Measurements from ENCODE around the gene EYS. TPM values are rescaled to one million over a fixed set of nuclear protein-coding genes. Genes with fewer than 3 reads are reported as not detected.
"Not testable (repeated sequence)": the region's sequence is repeated elsewhere in the genome, so short reads cannot be mapped to it uniquely, and the experiment has no call there.

The EYS gene
- total RNA-seq, 1 donor from 2014 or later: not detected

DNA sequence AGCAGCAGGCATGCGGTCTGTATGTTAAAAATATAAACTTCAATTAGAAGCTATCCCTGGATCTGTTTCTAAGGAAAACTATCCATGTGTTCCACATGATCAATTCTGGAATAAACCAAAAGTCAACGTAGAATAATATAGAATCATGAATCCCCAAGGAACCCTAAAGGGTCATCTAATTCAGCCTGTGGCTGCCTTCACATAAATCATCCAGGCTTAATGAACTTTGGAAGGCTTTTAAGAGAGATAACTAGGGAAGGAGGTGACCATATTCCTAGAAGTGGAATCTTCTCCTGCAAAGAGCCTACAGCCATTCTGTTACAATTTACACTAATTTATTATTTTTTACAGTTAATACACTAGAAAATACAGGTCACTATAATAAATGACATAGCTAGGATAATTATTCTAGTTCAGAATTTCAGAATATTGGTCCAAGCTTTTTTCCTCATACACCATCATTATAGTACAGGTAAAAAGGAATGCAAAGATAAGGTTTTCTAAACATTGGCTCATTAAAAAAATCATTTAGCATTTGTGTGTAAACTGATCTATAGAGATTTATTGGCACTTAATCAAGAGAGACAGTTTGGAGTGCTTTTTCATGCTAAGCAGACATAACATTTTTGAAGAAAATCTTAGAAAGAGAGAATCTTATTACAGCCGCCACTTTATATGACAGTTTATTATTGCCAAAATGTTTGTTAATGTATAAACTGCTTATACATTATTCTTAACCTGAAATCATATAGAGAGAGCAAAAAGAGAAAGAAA lies 1220.3 kb downstream of the EYS start:
- intact Hi-C loops (cut with micrococcal nuclease): no loop called here

DNA sequence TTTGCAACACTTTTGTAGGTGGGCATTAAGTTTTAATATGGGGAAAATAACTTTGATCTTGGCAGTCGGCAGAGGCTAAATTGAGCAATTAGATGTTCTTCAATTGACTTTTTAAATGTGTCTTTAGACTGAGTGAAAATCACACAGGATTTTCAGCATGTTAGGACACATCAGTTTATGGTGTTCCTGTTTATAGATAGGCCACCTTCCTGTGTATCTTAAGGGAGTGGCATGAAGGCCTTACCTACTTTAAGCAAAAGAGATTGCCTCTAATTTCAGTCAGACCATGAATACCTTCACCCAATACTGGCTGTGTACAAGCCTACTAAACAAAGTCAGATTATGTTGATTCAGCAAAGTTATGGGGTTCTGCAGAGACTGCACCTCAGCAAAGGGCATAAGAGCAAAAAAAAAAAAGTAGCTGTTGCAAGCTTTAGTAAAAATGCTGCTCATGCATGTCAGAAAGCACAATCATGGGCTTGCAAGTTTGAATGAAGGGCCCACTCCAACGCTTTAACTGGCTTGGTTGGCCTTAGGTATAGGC lies 1223.0 kb downstream of the EYS start:
- intact Hi-C loops (cut with micrococcal nuclease): no loop called here

DNA sequence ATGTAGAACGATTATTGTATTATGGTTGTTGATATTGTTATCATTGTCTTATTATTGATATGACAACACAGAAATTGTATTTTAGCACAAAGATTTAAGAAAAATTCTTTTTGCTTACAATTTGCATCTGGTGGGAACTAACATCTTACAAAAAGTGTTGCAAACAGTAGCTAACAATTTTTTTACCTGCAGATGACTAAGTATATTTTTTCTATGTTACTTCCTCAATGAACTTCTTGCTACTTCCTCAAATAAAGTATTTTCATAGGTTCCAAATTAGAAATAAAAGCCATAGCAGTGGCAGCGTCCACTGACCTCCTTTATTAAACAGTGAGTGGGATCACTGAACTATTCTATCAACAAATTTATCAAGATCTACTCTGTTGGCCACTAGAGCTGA lies 1224.4 kb downstream of the EYS start:
- intact Hi-C loops (cut with micrococcal nuclease): no loop called here

DNA sequence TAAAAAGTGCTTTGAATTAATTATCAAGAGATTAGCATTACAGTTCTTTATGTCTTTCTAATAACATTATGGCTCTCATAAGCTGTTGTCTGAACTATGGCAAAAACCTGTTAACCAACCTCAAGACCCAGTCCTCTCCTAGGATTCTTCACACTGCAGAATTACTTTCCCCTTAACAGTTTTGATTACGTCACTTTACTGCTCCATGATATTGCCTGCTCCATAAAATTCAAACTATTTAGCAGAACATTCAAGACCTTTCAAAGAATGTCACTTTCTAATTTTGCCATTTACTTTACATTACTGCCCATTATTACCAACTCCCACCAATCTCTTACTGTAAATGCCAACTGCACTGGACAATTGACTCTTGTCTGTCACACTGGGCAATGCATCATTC lies 1227.9 kb downstream of the EYS start:
- intact Hi-C loops (cut with micrococcal nuclease): no loop called here

DNA sequence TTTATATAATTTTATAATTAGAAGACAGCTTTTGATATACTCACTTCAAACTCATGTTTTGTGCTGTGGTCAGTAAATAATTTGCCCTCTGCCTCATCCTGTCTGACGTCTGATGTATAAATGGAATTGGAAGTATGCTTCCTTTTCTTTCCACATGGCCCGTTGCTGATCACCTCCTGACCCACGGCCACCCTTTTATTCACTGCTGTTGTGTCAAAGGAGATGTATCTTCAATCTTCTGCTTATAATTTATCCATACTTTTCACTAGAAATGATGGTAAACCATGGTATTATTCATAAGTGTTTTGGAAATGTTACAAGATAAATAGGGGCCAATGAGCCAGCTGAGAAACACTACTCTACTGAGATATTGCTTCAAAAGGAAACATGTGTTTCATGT lies 1229.6 kb downstream of the EYS start:
- intact Hi-C loops (cut with micrococcal nuclease): no loop called here

DNA sequence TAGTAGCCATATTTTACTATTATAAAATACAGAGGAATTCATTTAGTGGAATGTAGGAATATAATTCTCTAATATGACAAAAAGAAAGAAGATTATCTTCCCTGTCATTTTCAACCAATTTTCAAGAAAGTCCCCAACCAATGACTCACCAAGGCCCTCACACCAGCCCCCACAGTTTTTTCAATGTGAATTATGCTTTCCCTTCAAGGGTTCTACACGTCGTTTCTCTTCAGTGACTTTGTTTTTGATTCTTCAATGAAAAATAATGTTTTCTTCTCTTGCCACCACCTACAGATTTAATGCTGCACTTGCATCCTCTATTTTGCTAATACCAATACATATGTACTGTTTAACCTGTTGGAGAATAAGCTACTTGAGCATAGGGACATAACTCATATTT lies 1230.1 kb downstream of the EYS start:
- intact Hi-C loops (cut with micrococcal nuclease): no loop called here

DNA sequence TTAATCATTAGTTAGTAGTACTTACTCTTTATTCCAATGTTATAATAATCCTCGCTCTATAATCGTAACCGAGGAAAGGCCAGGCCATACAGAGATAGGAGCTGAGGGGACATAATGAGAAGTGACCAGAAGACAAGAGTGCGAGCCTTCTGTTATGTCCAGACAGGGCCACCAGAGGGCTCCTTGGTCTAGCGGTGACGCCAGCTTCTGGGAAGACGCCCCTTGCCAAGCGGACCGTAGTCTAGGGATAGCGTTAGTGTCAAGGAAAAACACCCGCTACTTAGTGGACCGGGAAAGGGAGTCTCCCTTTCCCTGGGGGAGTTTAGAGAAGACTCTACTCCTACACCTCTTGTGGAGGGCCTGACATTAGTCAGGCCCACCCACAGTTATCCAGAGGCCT lies 1237.6 kb downstream of the EYS start:
- intact Hi-C loops (cut with micrococcal nuclease): not testable (repeated sequence)

DNA sequence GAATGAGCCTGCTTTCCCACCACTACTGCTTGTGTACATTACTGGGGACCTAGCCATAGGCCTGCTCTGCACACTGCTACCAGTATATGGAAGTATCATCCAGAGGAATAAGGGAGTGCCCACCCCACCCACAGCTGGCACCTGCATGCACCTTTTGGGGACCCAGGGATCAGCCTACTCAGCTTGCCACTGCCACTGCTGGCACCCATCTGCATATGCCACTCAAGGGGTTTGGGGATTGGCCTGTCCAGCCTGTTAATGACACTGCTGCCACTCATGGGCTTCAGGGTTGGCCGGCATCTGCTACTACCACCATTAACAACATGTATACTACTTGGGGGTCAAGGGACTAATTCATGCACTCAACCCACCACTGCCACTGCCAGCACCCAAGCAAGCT lies 1239.4 kb downstream of the EYS start:
- intact Hi-C loops (cut with micrococcal nuclease): no loop called here

DNA sequence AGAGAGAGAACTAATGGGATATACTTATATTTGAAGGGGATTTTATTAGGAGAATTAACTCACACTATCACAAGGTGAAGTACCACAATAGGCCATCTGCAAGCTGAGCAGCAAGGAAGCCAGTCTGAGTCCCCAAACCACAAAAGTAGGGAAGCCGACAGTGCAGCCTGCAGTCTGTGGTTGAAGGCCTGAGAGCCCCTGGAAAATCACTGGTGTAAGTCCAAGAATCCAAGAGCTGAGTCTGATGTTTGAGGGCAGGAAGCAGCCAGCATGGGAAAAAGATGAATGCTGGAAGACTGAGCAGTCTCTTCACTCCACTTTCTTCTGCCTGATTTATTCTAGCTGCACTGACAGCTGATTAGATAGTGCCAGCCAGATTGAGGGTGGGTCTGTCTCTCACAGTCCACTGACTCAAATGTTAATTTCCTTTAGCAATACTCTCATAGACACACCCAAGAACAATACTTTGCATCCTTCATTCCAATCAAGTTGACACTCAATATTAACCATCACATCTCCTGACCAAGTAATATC lies 1247.5 kb downstream of the EYS start:
- intact Hi-C loops (cut with micrococcal nuclease): no loop called here

DNA sequence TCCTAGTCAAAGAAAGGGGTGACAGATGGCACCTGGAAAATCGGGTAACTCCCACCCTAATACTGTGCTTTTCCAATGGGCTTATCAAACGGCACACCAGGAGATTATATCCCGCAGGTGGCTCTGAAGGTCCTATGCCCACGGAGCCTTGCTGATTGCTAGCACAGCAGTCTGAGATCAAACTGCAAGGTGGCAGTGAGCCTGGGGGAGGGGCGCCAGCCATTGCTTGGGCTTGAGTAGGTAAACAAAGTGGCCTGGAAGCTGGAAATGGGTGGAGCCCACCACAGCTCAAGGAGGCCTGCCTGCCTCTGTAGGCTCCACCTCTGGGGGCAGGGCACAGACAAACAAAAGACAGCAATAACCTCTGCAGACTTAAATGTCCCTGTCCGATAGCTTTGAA lies 1258.9 kb downstream of the EYS start:
- intact Hi-C loops (cut with micrococcal nuclease): not testable (repeated sequence)

DNA sequence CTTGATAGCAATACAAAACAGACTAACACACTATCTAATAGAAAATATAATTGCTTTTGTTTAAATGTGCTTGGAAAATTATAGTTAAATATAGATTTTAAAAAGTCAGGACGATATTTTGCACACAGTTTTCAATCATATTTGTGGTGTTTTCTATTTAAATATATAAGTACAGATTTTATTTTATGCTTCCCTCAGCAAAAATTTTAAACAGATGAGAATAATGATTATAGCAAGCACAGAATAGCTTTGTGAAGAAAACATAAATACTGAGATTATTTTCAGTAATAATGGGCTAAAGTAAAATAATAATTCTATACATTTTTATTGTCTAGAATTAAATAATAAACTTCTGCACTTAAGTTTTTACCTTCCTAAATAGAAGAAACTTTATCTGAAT lies 1262.0 kb downstream of the EYS start:
- intact Hi-C loops (cut with micrococcal nuclease): no loop called here

DNA sequence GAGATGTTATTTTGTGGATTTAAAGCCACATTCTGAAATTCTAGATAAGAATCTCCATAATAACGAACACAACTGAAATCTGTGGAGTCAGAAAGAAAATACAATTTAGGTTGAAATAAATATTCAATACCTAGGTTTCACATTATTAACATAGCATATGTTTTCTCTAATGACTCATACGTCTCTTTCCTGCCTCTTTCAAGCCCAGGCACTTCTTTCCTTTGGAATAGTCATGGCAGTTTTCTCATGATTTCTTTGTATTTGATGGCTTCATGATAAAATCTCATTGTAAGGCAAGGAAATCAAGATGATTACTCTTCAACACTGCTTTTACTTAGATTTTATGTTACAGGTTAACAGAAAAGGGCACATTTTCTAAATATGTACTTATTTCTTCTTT lies 1267.8 kb downstream of the EYS start:
- intact Hi-C loops (cut with micrococcal nuclease): no loop called here

DNA sequence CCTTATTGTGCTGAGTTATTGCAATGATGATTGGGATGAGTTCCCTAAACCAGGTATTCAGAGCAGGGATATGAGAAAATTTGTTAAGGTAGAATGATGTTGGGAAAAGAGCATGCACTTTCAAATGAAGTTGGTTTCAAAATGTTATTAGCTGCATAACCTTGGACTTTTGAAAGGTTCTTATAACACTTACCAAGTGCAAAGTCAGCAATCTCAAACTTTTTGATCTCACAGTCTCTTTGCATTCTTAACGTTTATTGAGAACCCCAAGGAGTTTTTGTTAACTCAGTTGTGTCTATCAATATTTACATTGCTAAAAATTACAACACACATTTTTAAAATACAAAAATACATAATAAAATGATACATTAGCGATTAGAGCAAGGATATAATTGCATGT lies 1269.0 kb downstream of the EYS start:
- intact Hi-C loops (cut with micrococcal nuclease): no loop called here

DNA sequence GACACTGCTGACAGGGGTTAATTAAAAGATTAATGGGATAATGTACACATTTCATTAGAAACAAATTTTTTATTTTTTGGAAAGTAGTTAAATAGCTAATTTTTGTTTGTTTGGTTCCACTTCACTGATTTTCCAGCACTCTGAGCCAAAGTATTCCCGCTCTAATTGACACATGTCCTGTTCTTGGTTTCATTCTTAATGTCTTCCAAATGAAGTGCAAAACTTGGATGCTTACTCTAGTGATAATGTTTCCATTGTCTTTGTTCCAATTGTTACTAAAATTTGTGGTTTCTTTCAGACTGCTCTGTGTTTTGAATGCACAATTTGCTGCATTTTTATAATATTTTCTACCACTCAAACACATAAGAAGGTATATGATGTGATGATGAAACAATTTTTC lies 1277.1 kb downstream of the EYS start:
- intact Hi-C loops (cut with micrococcal nuclease): no loop called here

DNA sequence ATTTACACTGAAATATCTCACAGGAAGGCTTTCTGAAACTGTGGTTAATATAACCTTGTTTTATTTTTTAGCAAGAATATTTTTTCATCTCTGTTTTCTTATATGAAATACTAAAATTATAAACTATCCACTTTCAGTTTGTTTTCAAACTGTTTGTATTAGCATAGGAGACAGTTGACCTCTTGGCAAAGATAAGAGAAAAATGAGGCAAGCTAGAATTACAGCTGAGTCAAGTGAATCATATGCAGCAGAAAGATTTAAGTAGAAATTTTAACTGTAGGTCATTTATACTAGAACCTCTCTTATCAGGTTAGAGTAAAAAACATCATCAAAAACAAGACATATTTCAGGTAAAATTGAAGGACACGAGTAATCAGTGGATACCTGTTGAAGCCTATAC lies 1278.8 kb downstream of the EYS start:
- intact Hi-C loops (cut with micrococcal nuclease): no loop called here

DNA sequence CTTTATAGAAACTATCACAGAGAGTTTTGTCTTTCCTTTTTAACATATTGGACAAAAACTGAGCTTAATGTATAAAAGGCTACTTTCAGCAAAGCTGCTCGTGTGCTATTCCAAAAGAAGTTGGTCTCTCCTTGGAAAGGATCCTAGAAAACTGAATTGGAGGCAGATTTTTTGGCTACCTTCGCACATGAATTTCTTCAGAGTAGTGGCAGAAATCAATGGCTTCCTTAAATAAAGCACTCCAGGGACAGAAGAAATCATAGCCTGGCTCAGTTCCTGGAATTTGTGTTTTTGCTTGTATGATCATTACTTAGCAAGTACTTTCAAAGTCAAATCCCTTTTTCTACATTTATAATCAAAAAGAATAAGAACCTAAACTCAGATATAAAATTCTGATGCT lies 1291.1 kb downstream of the EYS start:
- intact Hi-C loops (cut with micrococcal nuclease): no loop called here

DNA sequence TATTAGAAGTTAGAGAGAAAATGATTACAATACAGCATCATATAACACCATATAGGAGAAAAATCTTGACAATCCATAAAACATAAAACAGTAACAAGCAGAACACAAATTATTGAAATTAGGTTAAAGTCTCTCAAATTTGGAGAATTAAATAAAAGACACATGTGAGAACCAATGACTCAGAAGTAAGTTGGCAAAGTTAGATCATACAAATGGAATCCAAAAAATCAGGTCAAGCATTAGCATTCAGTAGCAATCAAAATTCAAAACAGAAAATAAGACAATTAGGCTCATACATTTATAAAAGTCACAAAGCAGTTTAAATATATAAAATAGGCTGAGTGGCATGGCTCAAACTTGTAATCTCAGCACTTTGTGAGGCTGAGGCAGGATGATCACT lies 1295.8 kb downstream of the EYS start:
- intact Hi-C loops (cut with micrococcal nuclease): no loop called here

DNA sequence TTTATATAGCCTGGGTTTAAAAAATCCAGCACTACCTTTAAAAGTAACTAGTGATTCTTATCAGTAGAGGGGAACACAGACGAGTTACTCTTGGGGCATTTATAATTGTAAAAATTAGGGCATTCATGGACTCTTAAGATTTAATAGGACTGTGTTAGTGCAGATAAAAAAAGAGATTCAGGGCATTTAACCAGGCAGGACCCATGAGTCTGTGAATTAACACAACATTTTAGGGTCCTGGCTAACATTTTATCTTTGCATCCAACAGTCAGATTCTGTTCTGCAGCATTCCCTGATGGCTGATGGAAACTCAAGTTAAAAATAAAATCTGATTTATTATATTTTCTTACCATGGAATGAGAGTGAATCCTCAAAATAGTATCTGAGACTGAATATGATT lies 1297.1 kb downstream of the EYS start:
- intact Hi-C loops (cut with micrococcal nuclease): no loop called here

DNA sequence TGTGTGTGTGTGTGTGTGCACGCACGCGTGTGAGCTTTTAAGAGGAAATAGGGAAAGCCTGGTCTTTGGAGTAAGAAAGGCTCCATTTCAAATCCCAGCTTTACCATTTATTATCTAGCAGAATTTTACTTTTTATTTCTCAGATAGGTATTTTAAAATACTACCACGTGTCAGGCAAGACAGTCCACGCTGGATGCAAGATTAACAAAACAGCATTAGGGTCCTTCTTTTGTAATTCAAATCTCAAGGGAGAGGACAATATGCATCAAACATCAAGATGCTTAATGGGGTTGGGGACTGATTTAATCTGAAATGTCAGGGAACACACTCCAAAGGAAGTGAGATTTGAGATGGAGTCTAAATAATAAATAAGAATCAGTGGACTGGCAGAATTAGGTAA lies 1302.6 kb downstream of the EYS start:
- intact Hi-C loops (cut with micrococcal nuclease): no loop called here

DNA sequence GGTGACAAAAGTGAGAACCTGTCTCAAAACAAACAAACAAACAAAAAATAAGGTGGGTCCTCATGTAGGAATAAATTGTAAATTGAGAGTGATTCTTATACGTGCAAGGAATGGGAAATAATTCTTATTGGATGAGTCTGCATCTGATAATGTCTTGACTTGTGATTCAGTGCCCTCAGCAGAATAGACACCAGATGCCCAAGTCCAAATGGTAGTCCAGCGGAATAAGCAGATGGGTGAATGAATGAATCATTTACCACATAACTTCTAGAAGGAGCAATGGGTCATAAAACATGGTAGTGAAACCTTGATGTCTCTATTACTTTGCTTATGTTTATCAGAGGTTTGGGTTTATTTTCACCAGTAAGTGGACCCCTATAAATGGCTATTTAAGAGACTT lies 1323.7 kb downstream of the EYS start:
- intact Hi-C loops (cut with micrococcal nuclease): no loop called here

DNA sequence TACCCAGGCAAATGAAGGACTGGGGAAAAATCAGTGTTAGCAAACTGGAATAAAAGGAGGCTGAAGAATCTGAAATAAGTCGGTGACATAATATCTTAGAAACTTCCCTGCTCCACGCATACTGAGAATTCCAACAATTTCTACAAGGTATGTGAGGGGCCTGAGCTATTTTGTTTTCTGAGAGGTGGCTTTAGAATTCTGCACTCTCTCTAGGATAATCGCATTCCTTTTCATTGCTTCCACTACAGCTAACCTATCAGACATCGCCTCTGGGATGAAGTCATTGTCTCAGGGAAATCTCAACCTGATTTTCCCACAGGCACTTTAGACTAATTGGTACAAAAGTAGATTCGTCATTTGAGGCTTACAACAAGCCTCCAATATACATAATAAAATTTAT lies 1330.6 kb downstream of the EYS start:
- intact Hi-C loops (cut with micrococcal nuclease): no loop called here

DNA sequence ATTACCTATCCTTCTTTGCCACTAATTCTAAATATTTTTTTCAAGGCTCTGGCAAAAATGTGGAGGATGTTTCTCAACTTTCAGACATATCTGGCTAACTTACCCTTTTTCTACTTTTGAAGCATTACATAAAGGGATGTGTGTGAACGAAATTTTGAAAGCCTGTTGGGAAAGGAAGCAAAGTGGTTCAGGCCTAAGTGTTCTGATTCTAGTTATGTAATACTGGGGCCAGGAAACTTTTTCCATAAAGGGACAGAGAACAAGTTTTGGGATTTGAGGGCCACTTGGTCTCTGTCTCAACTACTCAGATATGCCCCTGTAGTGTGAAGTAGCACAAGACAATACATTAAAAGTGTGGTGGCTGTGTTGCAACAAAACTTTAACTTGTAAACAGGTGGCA lies 1349.6 kb downstream of the EYS start:
- intact Hi-C loops (cut with micrococcal nuclease): no loop called here

DNA sequence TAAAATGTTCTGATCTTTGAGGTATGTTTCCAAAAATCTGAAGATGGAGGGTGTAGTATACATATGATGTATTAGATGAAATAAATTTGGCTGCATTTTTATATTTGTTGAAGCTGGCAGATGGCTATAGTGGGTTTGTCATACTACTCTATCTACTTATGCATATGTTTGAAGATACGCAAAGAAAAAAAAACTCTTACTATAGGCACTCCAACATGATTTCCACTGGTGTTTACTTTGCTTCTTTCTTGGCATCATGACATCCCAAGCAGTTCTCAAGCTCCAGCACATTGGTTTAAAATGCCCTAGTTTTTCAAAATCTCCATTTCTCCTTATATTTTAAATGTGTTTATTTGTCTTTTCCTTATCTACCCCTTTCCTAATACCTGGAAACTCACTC lies 1359.6 kb downstream of the EYS start:
- intact Hi-C loops (cut with micrococcal nuclease): no loop called here
